Prostate gland (tissue), 2 donors: ENCODE measurements around the gene RBM18. TPM values are rescaled to one million over a fixed set of nuclear protein-coding genes. Genes with fewer than 3 reads are reported as not detected.

Experiments
- DNase-seq: peaks from one replicate; pipeline ENCODE4 v3.0.0-alpha.2; 2019; ENCODE audit warnings: low spot score
- H3K27ac ChIP-seq, 2 donors: fragments of 200-600 bp; sonication (generic); 2 replicates each; pipeline ENCODE4 v1.5.1; 2017 to 2019
- H3K27me3 ChIP-seq: fragments of 200-600 bp; sonication (generic); replicated peaks from 2 replicates; pipeline ENCODE4 v1.5.1; 2019; ENCODE audit not compliant: insufficient read depth
- H3K36me3 ChIP-seq, 2 donors: fragments of 200-600 bp; sonication (generic); 1 replicate in 1 of 2; 2 replicates in 1 of 2; pipeline versions ENCODE4 v1.5.1 to v1.8.1; 2017 to 2019
- H3K4me1 ChIP-seq: fragments of 200-600 bp; sonication (generic); replicated peaks from 2 replicates; pipeline ENCODE4 v1.5.1; 2019
- H3K4me3 ChIP-seq, 2 donors: fragments of 200-600 bp; sonication (generic); 2 replicates each; pipeline ENCODE4 v1.5.1; 2017 to 2019
- H3K9me3 ChIP-seq: fragments of 200-600 bp; sonication (generic); 2 replicates; pipeline ENCODE4 v1.5.1; 2017
- CTCF ChIP-seq, 4 experiments: fragments of 200-600 bp in 2 of 4; fragments of 450-650 bp in 2 of 4; sonication (generic) in 2 of 4; IDR thresholded peaks; 1 replicate in 3 of 4; 2 replicates in 1 of 4; pipeline ENCODE4 v1.5.1; 2016 to 2019; ENCODE audit warnings: antibody characterized with exemption in 4 of 4, mild to moderate bottlenecking in 2 of 4, moderate library complexity in 2 of 4
- POLR2A ChIP-seq: fragments of 450-650 bp; IDR thresholded peaks from one replicate; pipeline ENCODE4 v1.6.1; 2016; ENCODE audit warnings: antibody characterized with exemption, mild to moderate bottlenecking
- POLR2AphosphoS5 ChIP-seq: sonication (generic); formaldehyde crosslinking; IDR thresholded peaks from one replicate; pipeline ENCODE4 v1.6.1; 2017; ENCODE audit warnings: antibody characterized with exemption
- WGBS: methylation state at CpG from one replicate; pipeline ENCODE4 v1.1.5; 2018; 5-methylcytosine and 5-hydroxymethylcytosine counted together
- intact Hi-C: fragments of 100-400 bp; cut with DNase I; formaldehyde crosslinking; loops from one replicate; pipeline ENCODE4 v1.14.2; 2022
- total RNA-seq, 2 donors: library from RNA; depleted of rRNA; stranded (reverse); fragments of >200 nt; gene quantifications; one replicate each; pipeline ENCODE4 v1.1.0, GENCODE V29; 2016

Gene RBM18
- total RNA-seq, 2 donors from 2014 or later = 8.8 to 20.3 TPM

- H3K36me3 ChIP-seq = peaks cover 0 to 4% of the 10 kb centered on the region in 2 donors
Observed at GRCh38 chr9:122252796-122253195, 11.8 kb downstream of the RBM18 start.

GRCh38 chr9:122251351-122251750 is 13.3 kb downstream of the RBM18 start:
- intact Hi-C loops = no loop called here
- no peaks in the 10 kb centered on the region for H3K9me3 ChIP-seq
- WGBS = 67% methylated on average over 2 of the region's 2 CpGs
- H3K36me3 ChIP-seq = no peaks in the 10 kb centered on the region
- no peak overlapping the region for H3K4me3 ChIP-seq
- DNase-seq = no peak
- no peaks in the 10 kb centered on the region for H3K4me1 ChIP-seq
- no peaks in the 10 kb centered on the region for H3K27me3 ChIP-seq
- TF ChIP-seq POLR2A = no peak
- TF ChIP-seq CTCF (IDR thresholded peaks at IDR 0.05) = no peak
- no peak for TF ChIP-seq POLR2AphosphoS5
- H3K27ac ChIP-seq = peak overlapping the region; percentile 5 to 6

More at GRCh38 chr9:122252796-122253195, 11.8 kb downstream of the RBM18 start:
- DNase-seq = no peak
- WGBS = 60% methylated on average over 5 of the region's 5 CpGs
- no peak for TF ChIP-seq POLR2A
- H3K27ac ChIP-seq = no peak overlapping the region
- H3K9me3 ChIP-seq = no peaks in the 10 kb centered on the region
- no peaks in the 10 kb centered on the region for H3K4me1 ChIP-seq
- intact Hi-C loops = no loop called here
- H3K4me3 ChIP-seq = no peak overlapping the region
- no peaks in the 10 kb centered on the region for H3K27me3 ChIP-seq

GRCh38 chr9:122248448-122248865 is 16.2 kb downstream of the RBM18 start:
- peak; percentile 72 for DNase-seq
- H3K27me3 ChIP-seq = no peaks in the 10 kb centered on the region
- no peaks in the 10 kb centered on the region for H3K9me3 ChIP-seq
- H3K4me1 ChIP-seq = no peaks in the 10 kb centered on the region
- H3K36me3 ChIP-seq = peaks cover 0 to 3% of the 10 kb centered on the region in 2 donors
- intact Hi-C loops = no loop called here
- H3K4me3 ChIP-seq = no peak overlapping the region
- TF ChIP-seq POLR2AphosphoS5 = peak; percentile 91
- TF ChIP-seq CTCF (IDR thresholded peaks at IDR 0.05) = no peak
- H3K27ac ChIP-seq = peak overlapping the region; percentile 66 to 73
- 72% methylated on average over 5 of the region's 5 CpGs for WGBS

- Histone ChIP-seq H3K27me3 (no peaks in the 10 kb centered on the region), H3K9me3 (no peaks in the 10 kb centered on the region), H3K4me3 (no peak overlapping the region), H3K4me1 (no peaks in the 10 kb centered on the region), H3K36me3 (peaks cover 0 to 7% of the 10 kb centered on the region in 2 donors), H3K27ac (peak overlapping the region; percentile 66 to 73)
- intact Hi-C loops = no loop called here
- peak; percentile 63 for DNase-seq
- TF ChIP-seq CTCF (IDR thresholded peaks at IDR 0.05) = no peak
- peak; percentile 70 for TF ChIP-seq POLR2AphosphoS5
- 57% methylated on average over 3 of the region's 3 CpGs for WGBS
Observed at GRCh38 chr9:122246666-122247065, 18.0 kb downstream of the RBM18 start.

- H3K36me3 ChIP-seq = peaks cover 0 to 7% of the 10 kb centered on the region in 2 donors
- DNase-seq = no peak
- TF ChIP-seq POLR2A = no peak
- peak; percentile 64 for TF ChIP-seq POLR2AphosphoS5
- TF ChIP-seq CTCF (IDR thresholded peaks at IDR 0.05) = no peak
- no peaks in the 10 kb centered on the region for H3K27me3 ChIP-seq
- no peak overlapping the region for H3K4me3 ChIP-seq
- WGBS = 52% methylated on average over 3 of the region's 3 CpGs
- no peaks in the 10 kb centered on the region for H3K9me3 ChIP-seq
- intact Hi-C loops = no loop called here
- peak overlapping the region; percentile 66 to 73 for H3K27ac ChIP-seq
- no peaks in the 10 kb centered on the region for H3K4me1 ChIP-seq
Observed at GRCh38 chr9:122244349-122244748, 20.3 kb downstream of the RBM18 start.
